ENCODE data around the gene SAXO1. TPM values are rescaled to one million over a fixed set of nuclear protein-coding genes. Genes with fewer than 3 reads are reported as not detected.

The SAXO1 gene, protein sequence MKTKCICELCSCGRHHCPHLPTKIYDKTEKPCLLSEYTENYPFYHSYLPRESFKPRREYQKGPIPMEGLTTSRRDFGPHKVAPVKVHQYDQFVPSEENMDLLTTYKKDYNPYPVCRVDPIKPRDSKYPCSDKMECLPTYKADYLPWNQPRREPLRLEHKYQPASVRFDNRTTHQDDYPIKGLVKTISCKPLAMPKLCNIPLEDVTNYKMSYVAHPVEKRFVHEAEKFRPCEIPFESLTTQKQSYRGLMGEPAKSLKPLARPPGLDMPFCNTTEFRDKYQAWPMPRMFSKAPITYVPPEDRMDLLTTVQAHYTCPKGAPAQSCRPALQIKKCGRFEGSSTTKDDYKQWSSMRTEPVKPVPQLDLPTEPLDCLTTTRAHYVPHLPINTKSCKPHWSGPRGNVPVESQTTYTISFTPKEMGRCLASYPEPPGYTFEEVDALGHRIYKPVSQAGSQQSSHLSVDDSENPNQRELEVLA
- 0.49 TPM in 1 of 2 replicates, not detected in the other for total RNA-seq

DNA sequence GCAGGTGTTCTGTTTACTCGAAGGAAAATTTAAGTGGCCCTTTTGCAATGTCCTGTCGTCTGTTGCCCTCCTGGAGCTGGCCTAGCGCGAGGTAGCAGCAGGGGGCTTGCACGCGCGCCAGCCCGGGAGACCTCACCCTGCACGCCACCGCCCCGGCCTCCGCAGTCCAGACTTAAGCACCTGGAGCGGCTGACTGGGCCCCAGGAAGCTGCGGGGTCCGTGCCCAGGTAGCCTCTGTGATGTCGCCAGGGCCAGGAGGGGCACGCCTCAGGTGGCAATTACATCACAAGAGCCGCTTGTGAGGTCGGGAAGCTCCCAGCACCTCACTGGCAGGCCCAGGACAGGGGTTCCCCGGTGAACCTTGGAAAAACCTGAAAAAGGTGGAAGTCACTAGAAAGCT, at the start of gene SAXO1:
Gene SAXO1, minus strand, starts transcription at position 195 of the 400 bp plus-strand sequence. CDS start 301 bp downstream, outside the sequence.

GRCh38 chr9:19048966-19049916, 16.2 kb upstream of the SAXO1 start, which contains the start of gene RRAGA:
TSS of gene RRAGA (plus strand) at chr9:19049427. CDS start at chr9:19049660, 233 bp downstream.

Other genes starting within 250 kb of the SAXO1 start
- gene RRAGA, start 16.2 kb upstream of the SAXO1 start, total RNA-seq = 40.8 and 46.8 TPM in 2 replicates
- gene HAUS6, start 69.7 kb upstream of the SAXO1 start, total RNA-seq = 12.9 and 13.7 TPM in 2 replicates
- gene PLIN2, start 94.3 kb upstream of the SAXO1 start, total RNA-seq = 5.0 and 8.3 TPM in 2 replicates
- 26.0 and 29.8 TPM in 2 replicates for gene DENND4C, start 197.5 kb upstream of the SAXO1 start, total RNA-seq

Measured in airway epithelial cell (primary cell).